Right kidney (tissue), 1 donor: ENCODE data around the gene TM4SF5.

Source experiments
- DNase-seq: peaks from one replicate; pipeline ENCODE4 v3.0.0-alpha.2; 2016

The TM4SF5 gene

GRCh38 chr17:4744999-4745969, 26.4 kb upstream of the TM4SF5 start:
- peak; percentile 17 for DNase-seq

- no peak for DNase-seq
These were observed 23.8 kb upstream of the TM4SF5 start for GRCh38 chr17:4747847-4748246.

- DNase-seq = no peak
These were observed 23.0 kb upstream of the TM4SF5 start for GRCh38 chr17:4748686-4749085.

- DNase-seq = no peak
These were observed 21.1 kb upstream of the TM4SF5 start for GRCh38 chr17:4750606-4751005.

- no peak for DNase-seq
These were observed 19.8 kb upstream of the TM4SF5 start for GRCh38 chr17:4751932-4752331.

- DNase-seq = no peak
These were observed 18.3 kb upstream of the TM4SF5 start for GRCh38 chr17:4753392-4753791.

- no peak for DNase-seq
These were observed 11.9 kb upstream of the TM4SF5 start for GRCh38 chr17:4759776-4760236.

- DNase-seq = no peak
These were observed 7.1 kb upstream of the TM4SF5 start for GRCh38 chr17:4764595-4764994.

GRCh38 chr17:4766201-4766600, 5.5 kb upstream of the TM4SF5 start:
- DNase-seq = no peak

- DNase-seq = no peak
These were observed 5.0 kb upstream of the TM4SF5 start for GRCh38 chr17:4766723-4767122.

- DNase-seq = no peak
These were observed 3.4 kb upstream of the TM4SF5 start for GRCh38 chr17:4768298-4768697.

GRCh38 chr17:4769628-4770027, 2.1 kb upstream of the TM4SF5 start:
- no peak for DNase-seq

GRCh38 chr17:4772235-4772613, 538 bp downstream of the TM4SF5 start:
- DNase-seq = no peak

GRCh38 chr17:4777969-4778760, 6.5 kb downstream of the TM4SF5 start:
- DNase-seq = no peak

GRCh38 chr17:4780325-4780955, 8.8 kb downstream of the TM4SF5 start:
- DNase-seq = no peak

- peak; percentile 6 for DNase-seq
These were observed 11.0 kb downstream of the TM4SF5 start for GRCh38 chr17:4782652-4783051.

- DNase-seq = peak; percentile 58
These were observed 13.8 kb downstream of the TM4SF5 start for GRCh38 chr17:4785311-4786105.

- peak; percentile 60 for DNase-seq
These were observed 14.4 kb downstream of the TM4SF5 start, which contains the start of gene VMO1 for GRCh38 chr17:4786106-4786511. VMO1 (minus strand) TSS chr17:4786364; CDS start chr17:4786352, 12 bp downstream.

GRCh38 chr17:4786516-4786915, 14.8 kb downstream of the TM4SF5 start:
- peak; percentile 32 for DNase-seq

- no peak for DNase-seq
These were observed 16.6 kb downstream of the TM4SF5 start for GRCh38 chr17:4788159-4788806.
